ENCODE measurements around the gene SRSF4. TPM values are rescaled to one million over a fixed set of nuclear protein-coding genes. Genes with fewer than 3 reads are reported as not detected.
"Not testable (repeated sequence)": the region's sequence is repeated elsewhere in the genome, so short reads cannot be mapped to it uniquely, and the experiment has no call there.

Gene SRSF4
- total RNA-seq, 1 donor from 2014 or later, result 67.8 TPM

GRCh38 chr1:29113413-29114117, 68.1 kb downstream of the SRSF4 start:
- peaks cover 6% of the 10 kb centered on the region for H3K4me1 ChIP-seq
- no peak for DNase-seq (ENCODE audit: extremely low spot score in 2 of 2)
- H3K9me3 ChIP-seq, result no peaks in the 10 kb centered on the region
- H3K27me3 ChIP-seq, result no peaks in the 10 kb centered on the region
- TF ChIP-seq POLR2AphosphoS5 (IDR thresholded peaks at IDR 0.05; ENCODE audit: insufficient read depth in 1 of 2, low read depth in 1 of 2), result no peak
- no peak for TF ChIP-seq CTCF (IDR thresholded peaks at IDR 0.05)
- TF ChIP-seq POLR2A (IDR thresholded peaks at IDR 0.05), result no peak
- H3K27ac ChIP-seq, result no peak overlapping the region
- no peak overlapping the region for H3K4me3 ChIP-seq
- intact Hi-C loops (cut with DNase I), result no loop called here
- H3K36me3 ChIP-seq, result peaks cover 0 to 4% of the 10 kb centered on the region in 2 donors

GRCh38 chr1:29112705-29113412, 68.8 kb downstream of the SRSF4 start:
- no peak for DNase-seq (ENCODE audit: extremely low spot score in 2 of 2)
- Histone ChIP-seq H3K27ac (no peak overlapping the region), H3K4me1 (peaks cover 6% of the 10 kb centered on the region), H3K4me3 (no peak overlapping the region), H3K9me3 (no peaks in the 10 kb centered on the region), H3K36me3 (peaks cover 0 to 4% of the 10 kb centered on the region in 2 donors), H3K27me3 (no peaks in the 10 kb centered on the region)
- TF ChIP-seq POLR2AphosphoS5 (IDR thresholded peaks at IDR 0.05; ENCODE audit: insufficient read depth in 1 of 2, low read depth in 1 of 2) (no peak), CTCF (IDR thresholded peaks at IDR 0.05) (no peak), POLR2A (IDR thresholded peaks at IDR 0.05) (no peak)
- intact Hi-C loops (cut with DNase I), result no loop called here

- H3K36me3 ChIP-seq; intact Hi-C loops (cut with DNase I); H3K4me1 ChIP-seq; H3K9me3 ChIP-seq; H3K27me3 ChIP-seq; H3K4me3 ChIP-seq; DNase-seq (ENCODE audit: extremely low spot score in 2 of 2); H3K27ac ChIP-seq: not testable (repeated sequence)
These were observed 73.7 kb downstream of the SRSF4 start for GRCh38 chr1:29108041-29108440.

- H3K27me3 ChIP-seq, result no peaks in the 10 kb centered on the region
- peaks cover 6% of the 10 kb centered on the region for H3K4me1 ChIP-seq
- no peak for TF ChIP-seq CTCF (IDR thresholded peaks at IDR 0.05)
- no peak for TF ChIP-seq POLR2A (IDR thresholded peaks at IDR 0.05)
- TF ChIP-seq POLR2AphosphoS5 (IDR thresholded peaks at IDR 0.05; ENCODE audit: insufficient read depth in 1 of 2, low read depth in 1 of 2), result no peak
- no peak overlapping the region for H3K4me3 ChIP-seq
- intact Hi-C loops (cut with DNase I), result no loop called here
- peaks cover 0 to 4% of the 10 kb centered on the region in 2 donors for H3K36me3 ChIP-seq
- no peaks in the 10 kb centered on the region for H3K9me3 ChIP-seq
- H3K27ac ChIP-seq, result no peak overlapping the region
- DNase-seq (ENCODE audit: extremely low spot score in 2 of 2), result no peak
These were observed 75.9 kb downstream of the SRSF4 start for GRCh38 chr1:29105822-29106221.

- TF ChIP-seq POLR2AphosphoS5 (IDR thresholded peaks at IDR 0.05; ENCODE audit: insufficient read depth in 1 of 2, low read depth in 1 of 2), result no peak
- no peak for TF ChIP-seq CTCF (IDR thresholded peaks at IDR 0.05)
- TF ChIP-seq POLR2A (IDR thresholded peaks at IDR 0.05), result no peak
- no peak for DNase-seq (ENCODE audit: extremely low spot score in 2 of 2)
- H3K4me1 ChIP-seq, result no peaks in the 10 kb centered on the region
- intact Hi-C loops (cut with DNase I), result no loop called here
- H3K27ac ChIP-seq, result no peak overlapping the region
- H3K9me3 ChIP-seq, result no peaks in the 10 kb centered on the region
- peaks cover 0 to 14% of the 10 kb centered on the region in 2 donors for H3K36me3 ChIP-seq
- no peak overlapping the region for H3K4me3 ChIP-seq
- H3K27me3 ChIP-seq, result no peaks in the 10 kb centered on the region
These were observed 81.2 kb downstream of the SRSF4 start for GRCh38 chr1:29100487-29100886.

All from vagina (tissue), 2 donors.